Measurements from ENCODE around the gene DUSP5.

The DUSP5 gene

DNA sequence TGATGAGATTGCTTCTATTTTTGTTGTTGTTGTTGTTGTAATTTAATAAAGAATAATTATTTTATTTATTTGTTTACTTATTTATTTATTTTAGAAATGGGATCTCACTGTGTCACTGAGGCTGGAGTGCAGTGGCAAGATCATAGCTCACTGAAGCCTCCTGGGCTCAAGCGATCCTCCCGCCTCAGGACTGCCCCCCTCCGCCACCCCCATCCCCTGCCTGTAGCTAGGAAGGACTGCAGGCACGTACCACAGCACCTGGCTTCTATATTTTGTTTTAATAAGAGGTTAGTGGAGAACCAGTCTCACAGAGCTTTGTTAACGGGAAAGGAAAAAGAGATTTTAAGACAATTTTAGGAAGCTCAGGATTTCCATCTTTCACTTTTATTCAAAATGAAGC lies 50.3 kb downstream of the DUSP5 start:
- DNase-seq: no peak

DNA sequence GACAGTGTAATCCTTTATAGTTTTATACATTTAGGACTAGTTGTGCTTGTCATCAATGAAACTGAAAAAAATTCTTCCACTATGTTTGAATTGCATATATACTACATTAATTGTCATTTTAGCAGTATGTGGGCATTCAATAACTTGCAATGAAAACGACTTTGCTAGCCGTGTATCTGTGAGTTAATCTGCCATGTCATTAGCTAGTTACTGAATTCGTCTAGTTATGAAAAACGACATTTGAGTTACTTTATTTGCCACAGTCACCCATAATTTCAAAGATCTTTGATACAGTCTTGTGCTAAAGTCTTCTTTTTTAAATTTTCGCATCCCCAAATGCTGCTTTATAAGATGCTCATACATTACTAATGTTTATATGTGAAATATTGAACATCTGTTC lies 51.5 kb downstream of the DUSP5 start:
- no peak for DNase-seq

DNA sequence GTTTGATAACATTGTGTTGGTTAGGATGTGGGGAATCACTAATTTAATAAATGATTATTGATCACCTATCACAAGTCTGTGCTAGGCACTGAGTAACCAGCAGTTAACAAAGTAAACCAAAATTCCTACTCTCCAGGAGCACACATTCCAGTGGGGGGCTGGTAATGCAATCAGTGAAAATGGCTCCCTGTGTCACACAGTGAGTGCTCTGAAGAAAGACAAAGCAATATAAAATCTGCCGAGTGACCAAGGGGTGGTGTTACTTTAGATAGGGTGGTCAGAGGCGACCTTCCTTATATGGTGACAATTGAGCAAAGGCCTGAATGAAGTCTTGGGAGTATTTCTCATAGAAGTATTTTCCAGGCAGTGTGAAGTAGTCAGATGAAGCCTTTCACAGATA lies 56.2 kb downstream of the DUSP5 start:
- DNase-seq: no peak

DNA sequence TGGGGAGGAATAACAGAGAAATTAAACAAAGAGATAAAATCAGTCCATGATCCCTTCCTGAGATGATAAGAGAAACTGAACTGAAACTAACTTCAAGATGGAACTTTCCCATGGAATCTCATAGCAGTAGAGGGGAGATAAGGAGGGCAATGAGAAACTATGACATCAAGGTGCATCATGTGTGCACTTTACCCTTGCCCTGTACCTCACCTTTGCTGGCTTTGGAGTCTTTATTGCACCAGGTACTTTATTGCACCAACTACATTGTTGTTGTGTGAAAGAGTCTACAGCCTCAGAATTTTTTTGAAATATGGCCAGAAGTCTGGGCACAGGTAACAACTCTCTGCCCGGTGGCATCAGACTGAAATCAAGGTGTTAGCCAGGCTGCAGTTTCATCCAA lies 58.6 kb downstream of the DUSP5 start:
- DNase-seq: no peak

DNA sequence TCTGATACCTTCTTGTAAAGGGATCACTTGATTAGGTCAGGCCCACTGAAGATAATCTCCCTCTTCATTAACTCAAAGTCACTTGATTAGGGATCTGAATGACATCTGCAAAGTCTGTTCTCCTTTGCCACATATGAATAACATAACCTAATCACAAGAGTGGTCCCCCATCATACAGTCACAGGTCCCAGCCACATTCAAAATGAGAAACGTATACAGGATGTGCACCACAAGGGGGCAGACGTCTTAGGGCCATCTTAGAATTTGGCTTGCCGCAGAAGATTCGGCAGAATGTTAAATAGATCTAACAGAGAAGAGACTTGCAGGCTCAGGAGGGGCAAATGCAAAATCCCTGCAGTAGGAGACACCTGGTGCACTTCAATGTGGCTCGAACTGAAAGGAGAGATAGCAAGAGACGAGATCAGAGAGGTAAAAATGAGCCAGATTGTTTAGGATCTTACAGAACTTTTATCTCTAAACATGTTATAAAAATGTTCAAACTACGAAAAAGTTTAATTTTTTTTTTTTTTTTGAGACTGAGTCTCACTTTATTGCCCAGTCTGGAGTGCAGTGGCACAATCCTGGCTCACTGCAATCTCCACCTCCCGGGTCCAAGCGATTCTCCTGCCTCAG lies 59.4 kb downstream of the DUSP5 start:
- DNase-seq: peak; percentile 14

DNA sequence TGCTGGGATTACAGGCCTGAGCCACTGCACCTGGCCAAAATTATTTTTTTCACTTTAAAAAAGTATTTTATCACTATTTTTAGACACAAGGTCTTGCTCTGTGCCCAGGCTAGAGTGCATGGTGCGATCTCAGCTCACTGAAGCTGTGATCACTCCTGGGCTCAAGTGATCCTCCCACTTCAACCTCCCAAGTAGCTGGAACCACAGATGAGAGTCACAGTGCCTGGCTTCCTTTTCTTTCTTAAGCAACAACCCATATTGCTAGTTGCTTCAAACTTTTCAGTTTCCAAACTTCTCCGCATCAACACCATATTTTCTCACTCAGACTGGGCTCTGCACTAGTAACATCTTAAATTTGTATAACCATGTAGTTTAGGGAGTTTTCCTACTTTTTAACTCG lies 60.3 kb downstream of the DUSP5 start:
- no peak for DNase-seq

DNA sequence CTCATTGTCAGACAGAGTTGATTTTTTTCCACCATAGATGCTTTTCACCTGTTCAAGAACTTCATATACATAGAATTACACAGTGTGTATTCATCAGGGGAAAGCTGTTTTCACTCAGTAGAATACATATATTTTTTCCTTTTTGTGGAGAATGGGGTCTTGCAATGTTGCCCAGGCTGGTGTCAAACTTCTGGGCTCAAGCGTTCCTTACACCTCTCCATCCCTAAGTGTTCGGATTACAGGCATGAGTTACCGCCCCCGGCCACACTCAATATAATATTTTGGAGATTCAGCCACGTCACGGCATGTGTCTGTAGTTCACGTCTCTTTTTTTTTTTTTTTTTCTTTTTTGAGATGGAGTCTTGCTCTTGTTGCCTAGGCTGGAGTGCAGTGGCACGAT lies 62.3 kb downstream of the DUSP5 start:
- DNase-seq: no peak
